Right kidney (tissue), 1 donor: ENCODE measurements around the gene PREX1.
"Not testable (repeated sequence)": the region's sequence is repeated elsewhere in the genome, so short reads cannot be mapped to it uniquely, and the experiment has no call there.

Source experiments
- DNase-seq: peaks from one replicate; pipeline ENCODE4 v3.0.0-alpha.2; 2016

PREX1 gene

GRCh38 chr20:48600470-48600945 is 227.3 kb downstream of the PREX1 start:
- DNase-seq: no peak

GRCh38 chr20:48599748-48600469 is 227.9 kb downstream of the PREX1 start:
- DNase-seq: no peak

GRCh38 chr20:48599106-48599747 is 228.6 kb downstream of the PREX1 start:
- no peak for DNase-seq

- not testable (repeated sequence) for DNase-seq
These were observed 229.4 kb downstream of the PREX1 start for GRCh38 chr20:48598303-48598941.

GRCh38 chr20:48597521-48598302 is 230.1 kb downstream of the PREX1 start:
- DNase-seq: no peak

GRCh38 chr20:48596334-48596898 is 231.4 kb downstream of the PREX1 start:
- DNase-seq: no peak

GRCh38 chr20:48595495-48596333 is 232.1 kb downstream of the PREX1 start:
- DNase-seq: no peak

GRCh38 chr20:48594533-48594932 is 233.3 kb downstream of the PREX1 start:
- no peak for DNase-seq

- DNase-seq: no peak
These were observed 235.5 kb downstream of the PREX1 start for GRCh38 chr20:48592107-48592940.

- no peak for DNase-seq
These were observed 241.1 kb downstream of the PREX1 start for GRCh38 chr20:48586730-48587129.

GRCh38 chr20:48585061-48585870 is 242.5 kb downstream of the PREX1 start:
- DNase-seq: peak; percentile 42

- no peak for DNase-seq
These were observed 243.3 kb downstream of the PREX1 start for GRCh38 chr20:48584391-48585060.

GRCh38 chr20:48583801-48584200 is 244.0 kb downstream of the PREX1 start:
- no peak for DNase-seq

- no peak for DNase-seq
These were observed 244.6 kb downstream of the PREX1 start for GRCh38 chr20:48583171-48583570.

GRCh38 chr20:48582673-48582985 is 245.2 kb downstream of the PREX1 start:
- DNase-seq: no peak

GRCh38 chr20:48581167-48581566 is 246.6 kb downstream of the PREX1 start:
- no peak for DNase-seq

GRCh38 chr20:48578397-48579098 is 249.3 kb downstream of the PREX1 start:
- no peak for DNase-seq

GRCh38 chr20:48577557-48577956 is 250.2 kb downstream of the PREX1 start:
- no peak for DNase-seq
